GM21528 (cell line): Measurements from ENCODE around the gene ZNF761.
"Not testable (repeated sequence)": the region's sequence is repeated elsewhere in the genome, so short reads cannot be mapped to it uniquely, and the experiment has no call there.

Experiments
- ATAC-seq: cut with Tn5 transposase; IDR thresholded peaks from one replicate; pipeline ENCODE4 v1.9.1; 2021; ENCODE audit warnings: mild to moderate bottlenecking, moderate library complexity; ENCODE audit not compliant: unreplicated experiment, low FRiP score

ZNF761 gene

DNA sequence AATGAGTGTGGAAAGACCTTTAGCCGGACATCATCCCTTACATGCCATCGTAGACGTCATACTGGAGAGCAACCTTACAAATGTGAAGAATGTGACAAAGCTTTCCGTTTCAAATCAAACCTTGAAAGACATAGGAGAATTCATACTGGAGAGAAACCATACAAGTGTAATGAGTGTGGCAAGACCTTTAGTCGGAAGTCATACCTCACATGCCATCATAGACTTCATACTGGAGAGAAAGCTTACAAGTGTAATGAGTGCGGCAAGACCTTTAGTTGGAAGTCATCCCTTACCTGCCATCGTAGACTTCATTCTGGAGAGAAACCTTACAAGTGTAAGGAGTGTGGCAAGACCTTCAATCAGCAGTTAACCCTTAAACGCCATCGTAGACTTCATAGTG is 24.0 kb downstream of the ZNF761 start:
- ATAC-seq: no peak

DNA sequence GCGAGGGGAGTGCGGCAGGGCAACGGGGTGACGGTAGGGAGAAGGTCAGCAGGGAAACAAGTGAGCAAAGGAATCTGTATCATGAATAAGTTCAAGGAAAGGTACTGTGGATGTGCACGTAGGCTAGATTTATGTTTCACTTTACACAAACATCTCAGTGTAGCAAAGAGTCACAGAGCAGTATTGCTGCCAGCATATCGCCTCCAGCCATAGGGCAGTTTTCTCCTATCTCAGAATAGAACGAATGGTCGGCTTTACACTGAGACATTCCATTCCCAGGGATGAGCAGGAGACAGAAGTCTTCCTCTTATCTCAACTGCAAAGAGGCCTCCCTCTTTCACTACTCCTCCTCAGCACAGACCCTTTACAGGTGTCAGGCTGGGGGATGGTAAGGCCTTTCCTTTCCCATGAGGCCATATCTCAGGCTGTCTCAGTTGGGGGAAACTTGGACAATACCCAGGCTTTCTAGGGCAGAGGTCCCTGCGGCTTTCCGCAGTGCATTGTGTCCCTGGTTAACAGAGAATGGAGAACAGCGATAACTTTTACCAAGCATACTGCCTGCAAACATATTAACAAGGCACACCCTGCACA is 28.4 kb downstream of the ZNF761 start:
- ATAC-seq: not testable (repeated sequence)

DNA sequence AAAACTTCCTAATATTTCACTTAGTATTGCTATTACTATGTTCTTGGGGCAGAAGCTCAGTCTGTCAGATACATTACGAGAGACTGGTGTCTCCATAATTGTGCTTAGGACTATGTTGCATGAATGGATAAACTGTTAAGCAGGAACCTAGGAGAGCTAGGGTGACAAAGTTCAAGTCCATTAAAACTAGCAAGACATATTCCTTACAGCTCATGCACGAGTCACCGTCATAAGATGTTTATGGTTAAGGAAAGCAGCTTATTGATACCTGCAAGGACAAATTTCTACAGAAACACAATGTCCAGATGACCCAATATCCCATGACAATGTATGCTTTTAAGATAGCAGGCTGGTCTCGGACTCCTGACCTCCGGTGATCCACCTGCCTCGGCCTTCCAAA is 30.1 kb downstream of the ZNF761 start:
- no peak for ATAC-seq

DNA sequence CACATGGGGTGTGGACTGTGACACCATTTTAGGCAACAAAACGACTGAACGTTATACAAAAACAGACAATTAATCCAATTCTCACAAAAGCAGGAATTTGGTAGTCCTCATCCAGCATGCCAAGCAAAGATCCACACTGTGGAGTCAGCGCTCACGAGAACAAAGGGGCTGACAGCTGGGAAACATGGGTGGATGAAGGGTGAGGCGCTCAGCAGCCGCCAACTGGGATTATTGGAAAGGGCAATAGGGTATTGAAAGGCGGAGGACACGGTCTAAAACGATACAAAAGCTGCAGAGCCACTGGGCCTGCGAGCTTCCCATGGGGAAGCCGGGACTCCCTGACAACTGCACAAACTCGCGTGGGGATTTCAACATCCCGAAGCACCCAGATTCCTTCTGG is 31.1 kb downstream of the ZNF761 start:
- ATAC-seq: no peak

DNA sequence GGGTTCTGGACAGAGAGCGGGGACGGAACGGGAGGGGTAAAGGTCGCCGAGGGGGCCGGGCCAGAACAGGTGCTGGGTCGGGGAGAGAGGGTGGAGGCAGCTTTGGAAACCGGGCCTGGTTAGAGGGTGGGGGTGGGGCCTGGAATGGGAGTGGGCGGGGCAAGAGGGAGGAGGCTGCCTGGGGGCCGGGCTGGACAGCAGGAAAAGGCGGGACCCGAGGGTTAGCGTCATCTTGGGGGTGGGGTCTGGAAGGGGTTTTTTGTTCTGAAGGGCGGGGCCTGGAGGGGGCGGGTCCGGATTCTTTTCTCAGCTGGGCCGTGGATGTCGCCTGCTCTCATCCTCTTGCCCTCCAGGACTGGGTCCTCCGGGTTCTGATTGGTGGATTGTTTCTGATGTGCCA is 31.5 kb downstream of the ZNF761 start:
- ATAC-seq: no peak

DNA sequence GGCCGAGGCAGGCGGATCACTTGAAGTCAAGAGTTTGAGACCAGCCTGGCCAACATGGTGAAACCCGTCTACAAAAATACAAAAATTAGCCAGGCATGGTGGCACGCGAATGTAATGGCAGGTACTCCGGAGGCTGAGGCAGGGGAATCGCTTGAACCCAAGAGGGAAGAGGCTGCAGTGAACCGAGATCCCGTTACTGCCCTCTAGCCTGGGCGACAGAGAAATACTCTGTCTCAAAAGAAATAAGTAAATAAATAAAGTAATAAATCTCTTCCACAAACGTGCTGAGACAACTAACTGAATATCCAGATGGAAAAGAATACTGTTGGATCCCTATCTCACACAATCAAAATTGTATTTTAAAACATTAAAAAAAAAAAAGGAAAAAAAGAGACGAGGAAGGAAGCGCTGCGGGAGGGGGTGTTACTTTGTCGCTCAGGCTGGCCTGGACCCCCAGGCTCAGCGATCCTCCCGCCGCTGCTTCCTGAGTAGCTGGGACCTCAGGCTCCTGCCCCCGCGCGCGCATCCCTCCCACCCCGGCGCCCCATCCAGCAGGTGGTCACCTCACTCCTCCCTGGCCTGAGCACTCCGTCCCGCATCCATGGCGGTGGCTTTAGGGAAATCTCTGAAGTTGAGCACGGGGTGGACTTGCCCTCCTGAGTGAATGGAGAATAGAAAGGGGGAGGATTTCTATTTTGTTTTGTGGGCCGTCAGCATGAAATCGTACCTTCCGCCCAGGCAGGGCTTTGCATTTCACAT is 35.1 kb downstream of the ZNF761 start:
- ATAC-seq: peak; percentile 30

DNA sequence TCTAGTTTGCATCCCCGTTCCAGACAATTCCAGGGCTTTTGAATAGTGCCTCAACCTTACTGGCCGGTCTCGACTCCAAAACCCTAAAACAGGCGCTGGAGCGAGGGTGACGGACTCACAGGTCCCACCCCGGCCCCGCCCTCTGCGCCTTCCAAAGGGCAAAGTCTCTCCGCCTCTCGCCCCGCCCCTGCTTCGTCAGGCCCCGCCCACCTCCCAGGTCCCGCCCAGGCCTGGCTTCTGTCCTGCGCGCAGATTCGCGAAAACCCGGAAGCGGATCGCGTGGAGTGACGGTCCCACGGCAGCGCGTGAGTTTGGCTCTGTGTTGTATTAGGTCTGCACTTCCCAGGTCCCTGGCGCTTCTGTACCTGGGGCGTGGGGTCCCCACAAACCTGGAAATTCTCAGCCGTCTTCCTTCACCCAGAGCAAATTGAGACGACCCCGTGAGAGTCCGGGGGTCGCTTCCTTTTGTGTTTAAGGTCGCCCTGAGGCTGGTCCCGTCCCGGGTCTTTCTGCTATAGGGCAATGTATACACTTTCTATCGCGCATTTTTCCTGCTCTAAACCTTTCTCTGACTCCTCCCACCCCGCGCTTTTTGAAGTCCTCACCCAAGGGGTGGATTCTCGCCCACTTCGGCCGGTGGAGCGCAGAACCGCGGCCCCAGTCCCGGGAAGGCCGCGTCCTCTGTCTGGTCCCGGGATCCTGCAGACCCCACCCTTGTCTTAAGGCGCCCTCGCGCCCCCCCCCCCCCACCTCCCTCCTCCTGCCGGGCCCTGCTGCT is 35.9 kb downstream of the ZNF761 start, which contains the start of gene ZNF813:
TSS of gene ZNF813 (plus strand) at position 249 of the 778 bp plus-strand sequence. CDS start 16,090 bp downstream, outside the sequence.
- peak; percentile 84 for ATAC-seq

DNA sequence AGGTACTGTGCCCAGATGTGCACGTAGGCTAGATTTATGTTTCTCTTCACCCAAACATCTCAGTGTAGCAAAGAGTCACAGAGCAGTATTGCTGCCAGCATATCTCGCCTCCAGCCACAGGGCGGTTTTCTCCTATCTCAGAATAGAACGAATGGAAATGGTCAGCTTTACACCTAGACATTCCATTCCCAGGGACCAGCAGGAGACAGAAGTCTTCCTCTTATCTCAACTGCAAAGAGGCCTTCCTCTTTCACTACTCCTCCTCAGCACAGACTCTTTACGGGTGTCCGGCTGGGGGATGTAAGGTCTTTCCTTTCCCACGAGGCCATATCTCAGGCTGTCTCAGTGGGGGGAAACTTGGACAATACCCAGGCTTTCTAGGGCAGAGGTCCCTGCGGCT is 36.8 kb downstream of the ZNF761 start:
- ATAC-seq: not testable (repeated sequence)

DNA sequence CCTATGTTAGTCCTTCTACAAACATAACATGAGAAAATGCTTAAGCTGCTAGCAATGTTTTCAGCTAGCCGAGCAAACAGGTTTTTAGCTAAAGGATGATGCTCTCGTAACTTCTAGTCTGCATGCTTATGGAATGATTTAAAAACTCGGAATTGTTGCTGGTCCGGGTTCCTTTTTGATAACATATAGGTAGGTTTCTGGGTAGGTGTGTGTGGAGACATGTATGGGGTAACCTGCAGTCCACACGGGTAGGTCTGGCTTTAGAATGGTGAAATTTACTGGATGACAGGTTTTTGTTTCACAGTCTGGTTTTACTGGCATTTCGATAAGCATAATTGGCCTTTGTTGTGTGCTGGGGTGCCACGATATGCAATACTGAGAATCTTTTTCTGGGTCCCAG is 40.1 kb downstream of the ZNF761 start:
- no peak for ATAC-seq

DNA sequence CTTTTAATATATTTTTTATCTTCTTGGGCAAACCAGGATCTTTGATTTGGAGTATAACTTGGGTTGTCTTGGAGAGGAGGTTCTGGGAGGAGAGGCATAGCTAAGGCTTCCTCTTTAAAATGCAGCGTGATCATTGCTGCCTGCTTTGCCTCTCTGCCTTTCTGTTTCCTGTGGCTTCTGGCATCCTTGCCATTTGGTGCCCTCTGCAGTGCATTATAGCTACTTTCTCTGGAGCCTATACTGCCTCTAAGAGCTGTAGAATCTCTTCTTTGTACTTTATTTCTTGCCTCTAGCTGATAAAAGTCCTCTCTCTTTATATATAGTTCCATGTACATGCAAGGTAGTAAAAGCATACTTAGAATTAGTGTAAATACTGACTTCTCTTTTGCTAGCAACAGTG is 43.0 kb downstream of the ZNF761 start:
- ATAC-seq: not testable (repeated sequence)

DNA sequence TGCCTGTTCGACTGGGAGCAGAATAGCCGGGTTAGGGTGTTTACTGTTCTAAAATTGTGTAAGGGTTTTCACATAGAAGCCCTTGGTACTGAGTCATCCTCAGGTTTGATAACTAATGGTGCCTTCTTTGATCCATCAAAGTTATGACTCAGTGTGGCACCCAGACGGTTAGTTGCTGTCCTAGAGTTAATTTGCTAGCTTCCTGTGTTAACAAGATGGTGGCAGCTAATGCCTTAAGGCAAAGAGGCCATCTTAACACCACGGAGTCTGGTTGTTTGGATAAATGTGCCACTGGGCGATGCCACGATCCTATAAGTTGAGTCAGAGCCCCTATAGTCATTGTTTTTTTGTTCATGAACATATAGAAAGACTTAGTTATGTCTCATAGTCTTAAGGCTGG is 43.7 kb downstream of the ZNF761 start:
- not testable (repeated sequence) for ATAC-seq

DNA sequence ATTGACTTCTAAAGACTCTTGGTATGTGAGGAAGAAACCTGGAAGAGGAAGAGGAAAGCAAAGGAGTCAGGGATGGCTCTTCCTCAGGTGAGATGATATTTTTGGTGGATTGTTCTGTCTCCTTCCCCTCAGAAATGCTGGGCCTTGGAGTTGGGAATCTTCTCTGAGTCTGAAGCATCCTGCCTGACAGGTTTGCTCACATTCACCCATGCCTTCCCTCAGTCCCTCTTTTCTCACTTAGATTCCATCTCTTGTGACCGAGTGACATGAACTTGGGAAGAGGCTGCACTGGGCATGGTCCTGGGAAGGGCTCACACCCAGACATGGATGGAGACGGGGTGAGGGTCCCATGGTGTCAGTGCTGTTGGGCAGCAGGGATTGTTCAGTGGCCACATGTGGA is 52.0 kb downstream of the ZNF761 start:
- ATAC-seq: not testable (repeated sequence)

DNA sequence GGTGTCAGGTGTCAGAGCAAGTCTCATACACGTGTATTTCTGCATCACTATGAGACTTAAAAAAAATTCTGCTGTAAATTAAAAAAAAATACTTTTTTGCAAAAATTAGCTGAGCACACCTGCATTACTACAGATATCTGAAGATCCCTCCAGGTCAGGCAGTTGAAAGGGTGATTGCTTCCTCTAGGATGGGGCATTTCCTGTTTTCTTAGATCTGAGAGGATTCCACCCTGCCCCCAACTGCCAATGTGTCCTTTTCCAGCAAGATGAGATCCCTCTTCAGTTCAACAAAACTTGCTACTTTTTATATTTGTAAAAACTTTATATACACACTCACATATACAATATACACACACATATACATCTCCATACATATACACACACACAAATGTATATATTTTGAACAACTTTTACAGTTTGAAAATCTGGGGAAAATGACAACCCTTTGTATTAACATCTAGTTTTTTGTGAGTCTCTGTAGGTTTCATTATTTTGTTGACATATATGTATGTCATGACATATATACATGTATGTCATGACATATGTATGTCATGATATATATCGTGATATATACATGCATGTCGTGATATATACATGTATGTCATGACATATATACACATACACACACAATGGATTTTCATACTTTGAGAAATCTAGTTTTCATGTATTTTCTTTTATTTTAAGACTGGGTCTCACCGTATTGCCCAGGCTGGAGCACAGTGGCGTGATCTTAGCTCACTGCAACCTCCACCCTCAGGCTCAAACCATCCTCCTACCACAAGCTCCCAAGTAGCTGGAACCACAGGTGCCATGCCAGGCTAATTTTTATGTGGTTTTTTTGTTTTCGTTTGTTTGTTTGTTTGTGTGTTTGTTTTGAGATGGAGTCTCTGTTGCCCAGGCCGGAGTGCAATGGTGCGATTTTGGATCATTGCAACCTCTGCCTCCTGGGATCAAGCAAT is 53.5 kb downstream of the ZNF761 start:
- no peak for ATAC-seq

DNA sequence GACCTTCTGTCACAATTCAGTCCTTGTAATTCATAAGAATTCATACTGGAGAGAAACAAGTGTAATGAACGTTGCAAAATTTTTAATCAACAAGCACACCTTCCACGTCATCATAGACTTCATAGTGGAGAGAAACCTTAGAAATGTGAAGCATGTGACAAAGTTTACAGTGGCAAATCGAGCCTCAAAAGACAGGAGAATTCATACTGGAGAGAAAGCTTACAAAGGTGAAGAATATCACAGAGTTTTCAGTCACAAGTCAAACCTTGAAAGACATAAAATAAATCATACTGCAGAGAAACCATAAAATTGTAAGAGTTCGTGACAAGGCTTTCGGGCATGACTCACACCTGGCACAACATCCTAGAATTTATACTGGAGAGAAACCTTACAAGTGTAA is 60.4 kb downstream of the ZNF761 start:
- no peak for ATAC-seq

DNA sequence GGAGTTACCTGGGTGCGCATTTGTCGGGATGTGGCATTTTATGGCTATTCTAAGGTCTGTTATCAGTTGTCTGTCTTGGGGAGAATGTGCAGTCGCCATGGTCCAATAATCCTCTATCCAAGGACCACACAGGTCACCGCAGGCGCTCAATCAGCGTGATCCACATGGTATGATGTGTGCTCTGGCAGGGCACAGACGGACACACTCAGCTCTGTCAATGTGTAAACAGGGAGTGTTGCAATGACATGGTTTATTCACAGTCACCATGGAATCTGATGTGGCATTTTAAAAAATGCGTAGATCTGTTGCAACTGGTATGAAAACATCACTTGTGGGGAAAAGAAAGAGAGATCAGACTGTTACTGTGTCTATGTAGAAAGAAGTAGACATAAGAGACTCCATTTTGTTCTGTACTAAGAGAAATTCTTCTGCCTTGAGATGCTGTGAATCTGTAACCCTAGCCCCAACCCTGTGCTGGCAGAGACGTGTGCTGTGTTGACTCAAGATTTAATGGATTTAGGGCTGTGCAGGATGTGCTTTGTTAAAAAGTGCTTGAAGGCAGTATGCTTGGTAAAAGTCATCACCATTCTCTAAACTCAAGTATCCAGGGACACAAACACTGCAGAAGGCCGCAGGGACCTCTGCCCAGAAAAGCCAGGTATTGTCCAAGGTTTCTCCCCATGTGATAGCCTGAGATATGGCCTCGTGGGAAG is 65.7 kb downstream of the ZNF761 start:
- ATAC-seq: not testable (repeated sequence)

DNA sequence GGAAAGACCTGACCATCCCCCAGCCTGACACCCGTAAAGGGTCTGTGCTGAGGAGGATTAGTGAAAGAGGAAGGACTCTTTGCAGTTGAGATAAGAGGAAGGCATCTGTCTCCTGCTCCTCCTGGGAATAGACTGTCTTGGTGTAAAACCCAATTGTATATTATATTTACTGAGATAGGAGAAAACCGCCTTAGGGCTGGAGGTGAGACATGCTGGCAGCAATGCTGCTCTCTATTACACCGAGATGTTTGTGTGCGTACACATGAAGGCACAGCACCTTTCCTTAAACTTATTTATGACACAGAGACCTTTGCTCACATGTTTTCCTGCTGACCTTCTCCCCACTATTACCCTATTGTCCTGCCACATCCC is 66.2 kb downstream of the ZNF761 start:
- not testable (repeated sequence) for ATAC-seq

DNA sequence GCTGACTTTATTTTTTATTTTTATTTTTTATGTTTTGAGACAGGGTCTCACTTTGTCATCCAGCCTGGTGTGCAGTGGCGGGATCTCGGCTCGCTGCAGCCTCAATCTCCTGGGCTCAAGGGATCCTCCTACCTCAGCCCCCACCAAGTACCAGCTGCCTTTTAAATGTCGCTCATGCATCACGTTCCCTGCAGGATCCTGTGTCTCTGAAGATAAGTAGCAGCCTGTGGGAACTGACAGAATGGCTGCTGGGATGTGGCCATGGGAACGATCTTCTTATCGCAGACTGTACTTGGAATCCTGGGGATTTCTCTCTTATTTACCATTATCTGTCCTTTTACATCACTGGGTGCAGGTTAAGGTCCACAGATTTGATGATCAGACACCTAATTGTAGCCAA is 71.4 kb downstream of the ZNF761 start:
- ATAC-seq: not testable (repeated sequence)

DNA sequence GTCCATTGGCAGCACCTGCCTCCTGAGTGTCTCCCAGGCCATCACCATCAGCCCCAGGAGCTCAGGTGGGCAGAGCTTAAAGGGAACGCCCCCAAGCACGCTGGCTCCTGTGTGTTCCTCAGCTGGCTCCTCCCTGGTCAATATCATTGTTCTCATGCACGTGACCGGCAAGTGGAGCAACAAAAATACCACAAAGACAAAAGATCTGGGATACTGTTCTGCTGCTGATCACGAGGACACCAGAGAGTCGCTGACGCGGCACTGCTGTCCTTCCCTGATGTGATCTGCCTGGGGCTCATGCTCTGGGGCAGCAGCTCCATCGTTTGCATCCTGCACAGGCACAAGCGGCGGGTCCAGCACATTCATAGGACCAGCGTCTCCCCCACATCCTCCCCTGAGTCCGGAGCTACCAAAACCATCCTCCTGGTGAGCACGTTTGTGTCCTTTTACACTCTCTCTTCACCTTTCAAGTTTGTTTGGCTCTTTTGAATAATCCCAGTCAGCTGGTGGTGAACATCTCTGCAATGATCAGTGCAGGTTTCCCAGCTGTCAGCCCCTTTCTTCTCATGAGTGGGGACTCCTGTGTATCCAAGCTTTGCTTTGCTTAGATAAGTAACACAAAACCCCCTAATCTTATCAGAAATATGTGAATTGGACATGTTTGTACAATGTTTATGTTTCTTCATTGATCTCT is 72.0 kb downstream of the ZNF761 start:
- not testable (repeated sequence) for ATAC-seq

DNA sequence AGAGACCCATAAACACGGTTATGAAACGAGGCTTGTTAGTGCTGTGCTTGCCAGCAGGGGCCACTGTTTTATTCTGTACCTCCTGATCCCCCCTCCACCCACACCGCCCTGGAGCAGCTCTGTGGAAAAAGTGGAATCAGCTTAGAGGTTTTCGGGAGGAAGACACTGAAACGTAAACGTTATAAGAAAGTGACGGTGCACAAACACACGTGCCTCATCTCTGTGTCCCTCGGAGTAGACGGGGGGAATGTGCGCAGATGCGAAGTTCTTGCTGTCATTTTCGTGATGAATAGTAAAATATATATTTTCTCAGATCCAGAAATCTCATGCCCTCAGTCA is 72.5 kb downstream of the ZNF761 start:
- ATAC-seq: not testable (repeated sequence)
